Stimulated activated naive B cell treated with anti-CD40 and anti-IgM and Interleukin-4, amounts not matched to agents 10 μg/mL and 1 μg/mL and 100 μg/mL, for 72 hours (primary cell): Measurements from ENCODE around the gene TIRAP.

Experiments
- ATAC-seq, 2 donors: fragments of 150-1000 bp; cut with Tn5 transposase; replicated peaks; 2 replicates each; pipeline ENCODE4 v1.10.0; 2021; ENCODE audit warnings: moderate library complexity in 1 of 2
- DNase-seq: peaks from one replicate; pipeline ENCODE4 v3.0.0; 2021
- H3K27ac Mint-ChIP-seq: one replicate; pipeline ENCODE4 v1.8.0; 2022; ENCODE audit warnings: mild to moderate bottlenecking, mixed read lengths
- H3K27me3 Mint-ChIP-seq, 2 donors: one replicate each; pipeline ENCODE4 v1.8.0; 2022; ENCODE audit warnings: mixed read lengths in 2 of 2
- H3K36me3 Mint-ChIP-seq, 2 donors: one replicate each; pipeline ENCODE4 v1.8.0; 2022; ENCODE audit warnings: mixed read lengths in 2 of 2, mild to moderate bottlenecking in 1 of 2
- H3K4me1 Mint-ChIP-seq, 2 donors: one replicate each; pipeline ENCODE4 v1.8.0; 2022; ENCODE audit warnings: mixed read lengths in 2 of 2, mild to moderate bottlenecking in 1 of 2
- H3K4me3 Mint-ChIP-seq, 2 donors: one replicate each; pipeline ENCODE4 v1.8.0; 2022; ENCODE audit warnings: mild to moderate bottlenecking in 2 of 2, mixed read lengths in 2 of 2, moderate library complexity in 1 of 2
- H3K9me3 Mint-ChIP-seq, 2 donors: one replicate each; pipeline ENCODE4 v1.8.0; 2022; ENCODE audit warnings: mixed read lengths in 2 of 2, mild to moderate bottlenecking in 1 of 2

The TIRAP gene

GRCh38 chr11:126319374-126319740, 36.5 kb downstream of the TIRAP start:
- peaks cover 25 to 40% of the 10 kb centered on the region in 2 donors for H3K4me1 Mint-ChIP-seq
- peaks cover 36 to 54% of the 10 kb centered on the region in 2 donors for H3K36me3 Mint-ChIP-seq
- DNase-seq (no peak), ATAC-seq (no peak)
- no peaks in the 10 kb centered on the region for H3K27me3 Mint-ChIP-seq
- H3K9me3 Mint-ChIP-seq, result no peaks in the 10 kb centered on the region
- H3K4me3 Mint-ChIP-seq, result no peak overlapping the region
- H3K27ac Mint-ChIP-seq, result no peak overlapping the region

GRCh38 chr11:126322996-126323395, 40.1 kb downstream of the TIRAP start:
- ATAC-seq (no peak), DNase-seq (no peak)
- Mint-ChIP-seq H3K9me3 (no peaks in the 10 kb centered on the region), H3K27ac (no peak overlapping the region), H3K4me1 (peaks cover 24 to 26% of the 10 kb centered on the region in 2 donors), H3K36me3 (peaks cover 21 to 52% of the 10 kb centered on the region in 2 donors), H3K27me3 (no peaks in the 10 kb centered on the region), H3K4me3 (no peak overlapping the region)

GRCh38 chr11:126327281-126328000, 44.5 kb downstream of the TIRAP start:
- Mint-ChIP-seq H3K36me3 (peaks cover 22 to 49% of the 10 kb centered on the region in 2 donors), H3K4me3 (no peak overlapping the region), H3K9me3 (no peaks in the 10 kb centered on the region), H3K27ac (peak overlapping the region; percentile 72), H3K4me1 (peaks cover 0 to 11% of the 10 kb centered on the region in 2 donors), H3K27me3 (no peaks in the 10 kb centered on the region)
- DNase-seq, result no peak
- no peak for ATAC-seq

- Mint-ChIP-seq H3K36me3 (peaks cover 27 to 55% of the 10 kb centered on the region in 2 donors), H3K4me3 (no peak overlapping the region), H3K9me3 (no peaks in the 10 kb centered on the region), H3K4me1 (peaks cover 0 to 11% of the 10 kb centered on the region in 2 donors), H3K27ac (peak overlapping the region; percentile 47), H3K27me3 (no peaks in the 10 kb centered on the region)
- ATAC-seq (no peak), DNase-seq (no peak)
Observed at GRCh38 chr11:126328001-126328390, 45.1 kb downstream of the TIRAP start.

- Mint-ChIP-seq H3K9me3 (no peaks in the 10 kb centered on the region), H3K4me1 (peaks cover 0 to 11% of the 10 kb centered on the region in 2 donors), H3K27ac (no peak overlapping the region), H3K36me3 (peaks cover 31 to 59% of the 10 kb centered on the region in 2 donors), H3K4me3 (no peak overlapping the region), H3K27me3 (no peaks in the 10 kb centered on the region)
- ATAC-seq, result no peak
- DNase-seq, result no peak
Observed at GRCh38 chr11:126328444-126328843, 45.6 kb downstream of the TIRAP start.

- Mint-ChIP-seq H3K4me3 (no peak overlapping the region), H3K4me1 (peaks cover 0 to 11% of the 10 kb centered on the region in 2 donors), H3K27me3 (no peaks in the 10 kb centered on the region), H3K27ac (peak overlapping the region; percentile 65), H3K9me3 (no peaks in the 10 kb centered on the region), H3K36me3 (peaks cover 37 to 66% of the 10 kb centered on the region in 2 donors)
- no peak for ATAC-seq
- no peak for DNase-seq
Observed at GRCh38 chr11:126328938-126329643, 46.2 kb downstream of the TIRAP start.

GRCh38 chr11:126329644-126330211, 46.8 kb downstream of the TIRAP start:
- H3K27ac Mint-ChIP-seq, result peak overlapping the region; percentile 37
- ATAC-seq (no peak), DNase-seq (no peak)
- H3K4me1 Mint-ChIP-seq, result peaks cover 0 to 11% of the 10 kb centered on the region in 2 donors
- no peaks in the 10 kb centered on the region for H3K27me3 Mint-ChIP-seq
- peaks cover 37 to 65% of the 10 kb centered on the region in 2 donors for H3K36me3 Mint-ChIP-seq
- no peak overlapping the region for H3K4me3 Mint-ChIP-seq
- no peaks in the 10 kb centered on the region for H3K9me3 Mint-ChIP-seq

- peaks cover 3 to 13% of the 10 kb centered on the region in 2 donors for H3K4me1 Mint-ChIP-seq
- ATAC-seq, result no peak
- no peak for DNase-seq
- H3K27ac Mint-ChIP-seq, result no peak overlapping the region
- no peak overlapping the region for H3K4me3 Mint-ChIP-seq
- H3K27me3 Mint-ChIP-seq, result no peaks in the 10 kb centered on the region
- peaks cover 34 to 70% of the 10 kb centered on the region in 2 donors for H3K36me3 Mint-ChIP-seq
- H3K9me3 Mint-ChIP-seq, result no peaks in the 10 kb centered on the region
Observed at GRCh38 chr11:126331286-126331685, 48.4 kb downstream of the TIRAP start.

GRCh38 chr11:126332221-126332711, 49.4 kb downstream of the TIRAP start:
- no peaks in the 10 kb centered on the region for H3K9me3 Mint-ChIP-seq
- H3K4me3 Mint-ChIP-seq, result no peak overlapping the region
- H3K4me1 Mint-ChIP-seq, result peaks cover 9 to 15% of the 10 kb centered on the region in 2 donors
- no peaks in the 10 kb centered on the region for H3K27me3 Mint-ChIP-seq
- H3K27ac Mint-ChIP-seq, result no peak overlapping the region
- DNase-seq (no peak), ATAC-seq (no peak)
- peaks cover 34 to 77% of the 10 kb centered on the region in 2 donors for H3K36me3 Mint-ChIP-seq

- Mint-ChIP-seq H3K27me3 (no peaks in the 10 kb centered on the region), H3K4me1 (peaks cover 9 to 10% of the 10 kb centered on the region in 2 donors), H3K27ac (no peak overlapping the region), H3K4me3 (no peak overlapping the region), H3K36me3 (peaks cover 34 to 76% of the 10 kb centered on the region in 2 donors), H3K9me3 (no peaks in the 10 kb centered on the region)
- DNase-seq (no peak), ATAC-seq (no peak)
Observed at GRCh38 chr11:126333142-126333541, 50.2 kb downstream of the TIRAP start.

GRCh38 chr11:126334659-126335462, 52.0 kb downstream of the TIRAP start:
- ATAC-seq, result no peak
- Mint-ChIP-seq H3K27ac (peak overlapping the region; percentile 32), H3K27me3 (no peaks in the 10 kb centered on the region), H3K4me1 (peaks cover 9% of the 10 kb centered on the region in 2 donors), H3K9me3 (no peaks in the 10 kb centered on the region), H3K4me3 (no peak overlapping the region), H3K36me3 (peaks cover 36 to 78% of the 10 kb centered on the region in 2 donors)
- DNase-seq, result no peak

- DNase-seq (no peak), ATAC-seq (no peak)
- Mint-ChIP-seq H3K4me1 (peaks cover 9% of the 10 kb centered on the region in 2 donors), H3K9me3 (no peaks in the 10 kb centered on the region), H3K27me3 (no peaks in the 10 kb centered on the region), H3K4me3 (no peak overlapping the region), H3K27ac (no peak overlapping the region), H3K36me3 (peaks cover 37 to 77% of the 10 kb centered on the region in 2 donors)
Observed at GRCh38 chr11:126335463-126335760, 52.5 kb downstream of the TIRAP start.

GRCh38 chr11:126336138-126336541, 53.2 kb downstream of the TIRAP start:
- Mint-ChIP-seq H3K4me1 (peaks cover 9% of the 10 kb centered on the region in 2 donors), H3K27me3 (no peaks in the 10 kb centered on the region), H3K27ac (peak overlapping the region; percentile 42), H3K4me3 (no peak overlapping the region), H3K36me3 (peaks cover 38 to 81% of the 10 kb centered on the region in 2 donors), H3K9me3 (no peaks in the 10 kb centered on the region)
- DNase-seq (no peak), ATAC-seq (peak; percentile 46 to 62)

- ATAC-seq (peak in 1 of 2 donors; percentile 39), DNase-seq (no peak)
- peak overlapping the region; percentile 42 for H3K27ac Mint-ChIP-seq
- no peaks in the 10 kb centered on the region for H3K9me3 Mint-ChIP-seq
- H3K4me1 Mint-ChIP-seq, result peaks cover 9% of the 10 kb centered on the region in 2 donors
- H3K27me3 Mint-ChIP-seq, result no peaks in the 10 kb centered on the region
- no peak overlapping the region for H3K4me3 Mint-ChIP-seq
- peaks cover 36 to 81% of the 10 kb centered on the region in 2 donors for H3K36me3 Mint-ChIP-seq
Observed at GRCh38 chr11:126336671-126337101, 53.8 kb downstream of the TIRAP start.
